WTC11 (cell line): ENCODE data around the gene MSI2. TPM values are rescaled to one million over a fixed set of nuclear protein-coding genes. Genes with fewer than 3 reads are reported as not detected.

ENCODE experiments used
- ATAC-seq: fragments of 200-7000 bp; cut with Tn5 transposase; 2 replicates; pipeline ENCODE4 v1.10.0; 2021; ENCODE audit warnings: mild to moderate bottlenecking, moderate library complexity
- CTCF ChIA-PET: fragments of 300-600 bp; sonication (Branson Sonifier 250); formaldehyde crosslinking; loops from one replicate; lab custom pipeline; 2021; ENCODE audit warnings: antibody characterized with exemption; lab: Charles Lee
- POLR2A ChIA-PET: fragments of 350-600 bp; sonication (Branson Sonifier 250); formaldehyde crosslinking; loops from one replicate; lab custom pipeline; 2021; ENCODE audit warnings: antibody characterized with exemption; lab: Charles Lee
- DNase-seq: peaks from one replicate; pipeline ENCODE4 v3.0.0; 2021; ENCODE audit warnings: low spot score
- H3K27ac Mint-ChIP-seq: 2 replicates; pipeline ENCODE4 v1.8.0; 2021; ENCODE audit warnings: mixed read lengths
- H3K27me3 Mint-ChIP-seq: 2 replicates; pipeline ENCODE4 v1.8.0; 2021; ENCODE audit warnings: low read depth, mild to moderate bottlenecking, moderate library complexity, mixed read lengths
- H3K36me3 Mint-ChIP-seq: 2 replicates; pipeline ENCODE4 v1.8.0; 2021; ENCODE audit warnings: mixed read lengths
- H3K4me1 Mint-ChIP-seq: 2 replicates; pipeline ENCODE4 v1.8.0; 2022; ENCODE audit warnings: mixed read lengths
- H3K4me3 Mint-ChIP-seq: 2 replicates; pipeline ENCODE4 v1.8.0; 2021; ENCODE audit warnings: mild to moderate bottlenecking, moderate library complexity, mixed read lengths
- H3K9me3 Mint-ChIP-seq: 2 replicates; pipeline ENCODE4 v1.8.0; 2021; ENCODE audit warnings: mixed read lengths
- CREB1 ChIP-seq: sonication (generic); formaldehyde crosslinking; IDR thresholded peaks from 2 replicates; pipeline ENCODE4 v1.8.0; 2023; ENCODE audit warnings: mild to moderate bottlenecking, missing genetic modification reagents
- CREM ChIP-seq: sonication (generic); formaldehyde crosslinking; IDR thresholded peaks from 2 replicates; pipeline ENCODE4 v1.8.1; 2022; ENCODE audit warnings: mild to moderate bottlenecking, missing genetic modification reagents, moderate library complexity
- E2F1 ChIP-seq: sonication (generic); formaldehyde crosslinking; IDR thresholded peaks from 2 replicates; pipeline ENCODE4 v1.8.0; 2022; ENCODE audit warnings: mild to moderate bottlenecking, missing genetic modification reagents
- FOXK1 ChIP-seq: sonication (generic); formaldehyde crosslinking; IDR thresholded peaks from 2 replicates; pipeline ENCODE4 v1.8.0; 2022; ENCODE audit warnings: mild to moderate bottlenecking, moderate library complexity, missing genetic modification reagents
- FOXP1 ChIP-seq: sonication (generic); formaldehyde crosslinking; IDR thresholded peaks from 2 replicates; pipeline ENCODE4 v1.8.0; 2022; ENCODE audit warnings: missing genetic modification reagents, mild to moderate bottlenecking, moderate library complexity, borderline replicate concordance
- JAZF1 ChIP-seq: fragments of 250-450 bp; sonication (Bioruptor Pico); IDR thresholded peaks from 2 replicates; pipeline ENCODE4 v1.9.0; 2021; ENCODE audit warnings: moderate library complexity, mild to moderate bottlenecking, inconsistent platforms
- JUN ChIP-seq: sonication (generic); formaldehyde crosslinking; IDR thresholded peaks from 2 replicates; pipeline ENCODE4 v1.8.0; 2023; ENCODE audit warnings: mild to moderate bottlenecking, missing genetic modification reagents
- KAT7 ChIP-seq: sonication (generic); formaldehyde crosslinking; IDR thresholded peaks from 2 replicates; pipeline ENCODE4 v1.8.1; 2023; ENCODE audit warnings: missing genetic modification reagents, mild to moderate bottlenecking, borderline replicate concordance
- MAX ChIP-seq: sonication (generic); formaldehyde crosslinking; IDR thresholded peaks from 2 replicates; pipeline ENCODE4 v1.8.0; 2022; ENCODE audit warnings: mild to moderate bottlenecking, missing genetic modification reagents
- MXD4 ChIP-seq: fragments of 250-450 bp; sonication (Bioruptor Pico); IDR thresholded peaks from 2 replicates; pipeline ENCODE4 v1.8.0; 2021; ENCODE audit warnings: mild to moderate bottlenecking, moderate library complexity, borderline replicate concordance
- NFATC4 ChIP-seq: fragments of 250-450 bp; sonication (Bioruptor Pico); IDR thresholded peaks from 2 replicates; pipeline ENCODE4 v1.9.0; 2021; ENCODE audit warnings: mild to moderate bottlenecking
- NR1H2 ChIP-seq: sonication (generic); formaldehyde crosslinking; IDR thresholded peaks from 2 replicates; pipeline ENCODE4 v1.9.0; 2021; ENCODE audit warnings: mild to moderate bottlenecking, moderate library complexity, missing genetic modification reagents
- NR2C2 ChIP-seq: sonication (generic); formaldehyde crosslinking; IDR thresholded peaks from 2 replicates; pipeline ENCODE4 v1.8.0; 2022; ENCODE audit warnings: mild to moderate bottlenecking, missing genetic modification reagents
- PRRX2 ChIP-seq: fragments of 250-450 bp; sonication (Bioruptor Pico); IDR thresholded peaks from 2 replicates; pipeline ENCODE4 v1.8.0; 2021; ENCODE audit warnings: mild to moderate bottlenecking
- ZBTB21 ChIP-seq: sonication (generic); formaldehyde crosslinking; IDR thresholded peaks from 2 replicates; pipeline ENCODE4 v1.8.1; 2023; ENCODE audit warnings: mild to moderate bottlenecking, missing genetic modification reagents, borderline replicate concordance
- ZNF263 ChIP-seq: sonication (generic); formaldehyde crosslinking; IDR thresholded peaks from 2 replicates; pipeline ENCODE4 v1.8.1; 2022; ENCODE audit warnings: low read depth, mild to moderate bottlenecking, moderate library complexity, missing genetic modification reagents
- ZNF396 ChIP-seq: fragments of 250-450 bp; sonication (Bioruptor Pico); IDR thresholded peaks from 2 replicates; pipeline ENCODE4 v1.8.0; 2021; ENCODE audit warnings: mild to moderate bottlenecking, moderate library complexity, borderline replicate concordance
- ZNF671 ChIP-seq: fragments of 250-450 bp; sonication (Bioruptor Pico); IDR thresholded peaks from 2 replicates; pipeline ENCODE4 v1.8.0; 2021; ENCODE audit warnings: mild to moderate bottlenecking
- total RNA-seq: library from RNA; stranded (reverse); gene quantifications from 3 replicates; pipeline ENCODE4 v1.2.3, GENCODE V29; 2021
- TF ChIP-seq, protein P1 (sequence below): fragments of 250-450 bp; sonication (Bioruptor Pico); IDR thresholded peaks from 2 replicates; pipeline ENCODE4 v1.9.0; 2021; ENCODE audit warnings: mild to moderate bottlenecking
- TF ChIP-seq, protein P2 (sequence below): sonication (generic); formaldehyde crosslinking; conservative IDR thresholded peaks from 2 replicates; pipeline ENCODE4 v1.8.1; 2023; ENCODE audit warnings: mild to moderate bottlenecking, low read depth, missing genetic modification reagents, moderate library complexity
- TF ChIP-seq, protein P3 (sequence below): sonication (generic); formaldehyde crosslinking; conservative IDR thresholded peaks from 2 replicates; pipeline ENCODE4 v1.8.1; 2022; ENCODE audit warnings: mild to moderate bottlenecking, missing genetic modification reagents
- TF ChIP-seq, protein P4 (sequence below): sonication (generic); formaldehyde crosslinking; IDR thresholded peaks from 2 replicates; pipeline ENCODE4 v1.8.1; 2023; ENCODE audit warnings: mild to moderate bottlenecking, missing genetic modification reagents

Gene MSI2
- total RNA-seq, 1 experiment from 2014 or later: 82.1 TPM

GRCh38 chr17:57350266-57350665 lies 93.9 kb downstream of the MSI2 start:
- Mint-ChIP-seq H3K9me3 (no peaks in the 10 kb centered on the region), H3K36me3 (peaks cover 32% of the 10 kb centered on the region), H3K27me3 (no peaks in the 10 kb centered on the region), H3K4me3 (no peak overlapping the region), H3K4me1 (peaks cover 23% of the 10 kb centered on the region), H3K27ac (no peak overlapping the region)
- POLR2A ChIA-PET: no interaction called here
- no peak for DNase-seq
- TF ChIP-seq, protein P1, sequence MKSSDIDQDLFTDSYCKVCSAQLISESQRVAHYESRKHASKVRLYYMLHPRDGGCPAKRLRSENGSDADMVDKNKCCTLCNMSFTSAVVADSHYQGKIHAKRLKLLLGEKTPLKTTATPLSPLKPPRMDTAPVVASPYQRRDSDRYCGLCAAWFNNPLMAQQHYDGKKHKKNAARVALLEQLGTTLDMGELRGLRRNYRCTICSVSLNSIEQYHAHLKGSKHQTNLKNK (CRISPR knock-in tag): no peak
- TF ChIP-seq FOXK1 (CRISPR knock-in tag) (no peak), CREM (CRISPR knock-in tag) (no peak), E2F1 (CRISPR knock-in tag) (no peak), ZBTB21 (CRISPR knock-in tag) (no peak), MAX (CRISPR knock-in tag) (no peak), ZNF263 (CRISPR knock-in tag) (no peak), FOXP1 (CRISPR knock-in tag) (no peak), MXD4 (no peak), NFATC4 (CRISPR knock-in tag) (no peak)
- TF ChIP-seq, all 79 proteins: peak for 0
- ATAC-seq: no peak
- CTCF ChIA-PET: no interaction called here

DNA sequence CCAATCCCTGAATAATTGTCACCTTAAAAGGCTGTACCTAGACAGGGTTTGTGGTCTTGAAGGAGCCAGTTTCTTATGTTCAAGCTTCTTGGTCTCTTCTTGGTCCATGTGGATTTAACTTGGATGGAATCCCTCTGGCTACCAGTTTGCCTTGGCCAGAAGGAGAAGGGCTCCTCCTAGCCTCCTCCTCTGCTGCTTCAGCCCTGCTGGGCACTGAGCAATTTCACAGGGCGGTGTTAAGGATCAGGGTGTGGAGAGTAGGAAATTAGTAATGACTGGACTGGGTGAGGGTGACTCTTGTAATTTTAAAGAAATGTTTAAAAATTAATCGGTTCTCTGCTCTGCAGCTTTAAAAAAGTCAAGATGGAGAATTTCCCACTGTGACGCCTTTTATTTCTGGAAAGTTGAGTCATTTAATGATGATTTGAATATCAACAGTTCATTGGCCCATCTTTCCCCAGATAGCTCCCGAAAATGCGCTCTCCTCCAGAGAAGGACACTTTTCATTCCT lies 96.4 kb downstream of the MSI2 start:
- no peaks in the 10 kb centered on the region for H3K9me3 Mint-ChIP-seq
- DNase-seq: no peak
- H3K4me3 Mint-ChIP-seq: no peak overlapping the region
- ATAC-seq: no peak
- CTCF ChIA-PET: no interaction called here
- peaks cover 43% of the 10 kb centered on the region for H3K4me1 Mint-ChIP-seq
- H3K27me3 Mint-ChIP-seq: no peaks in the 10 kb centered on the region
- TF ChIP-seq, protein P2, sequence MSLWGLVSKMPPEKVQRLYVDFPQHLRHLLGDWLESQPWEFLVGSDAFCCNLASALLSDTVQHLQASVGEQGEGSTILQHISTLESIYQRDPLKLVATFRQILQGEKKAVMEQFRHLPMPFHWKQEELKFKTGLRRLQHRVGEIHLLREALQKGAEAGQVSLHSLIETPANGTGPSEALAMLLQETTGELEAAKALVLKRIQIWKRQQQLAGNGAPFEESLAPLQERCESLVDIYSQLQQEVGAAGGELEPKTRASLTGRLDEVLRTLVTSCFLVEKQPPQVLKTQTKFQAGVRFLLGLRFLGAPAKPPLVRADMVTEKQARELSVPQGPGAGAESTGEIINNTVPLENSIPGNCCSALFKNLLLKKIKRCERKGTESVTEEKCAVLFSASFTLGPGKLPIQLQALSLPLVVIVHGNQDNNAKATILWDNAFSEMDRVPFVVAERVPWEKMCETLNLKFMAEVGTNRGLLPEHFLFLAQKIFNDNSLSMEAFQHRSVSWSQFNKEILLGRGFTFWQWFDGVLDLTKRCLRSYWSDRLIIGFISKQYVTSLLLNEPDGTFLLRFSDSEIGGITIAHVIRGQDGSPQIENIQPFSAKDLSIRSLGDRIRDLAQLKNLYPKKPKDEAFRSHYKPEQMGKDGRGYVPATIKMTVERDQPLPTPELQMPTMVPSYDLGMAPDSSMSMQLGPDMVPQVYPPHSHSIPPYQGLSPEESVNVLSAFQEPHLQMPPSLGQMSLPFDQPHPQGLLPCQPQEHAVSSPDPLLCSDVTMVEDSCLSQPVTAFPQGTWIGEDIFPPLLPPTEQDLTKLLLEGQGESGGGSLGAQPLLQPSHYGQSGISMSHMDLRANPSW (CRISPR knock-in tag): no peak
- no peak for TF ChIP-seq JUN (CRISPR knock-in tag)
- no peak for TF ChIP-seq ZNF396
- TF ChIP-seq, protein P3, sequence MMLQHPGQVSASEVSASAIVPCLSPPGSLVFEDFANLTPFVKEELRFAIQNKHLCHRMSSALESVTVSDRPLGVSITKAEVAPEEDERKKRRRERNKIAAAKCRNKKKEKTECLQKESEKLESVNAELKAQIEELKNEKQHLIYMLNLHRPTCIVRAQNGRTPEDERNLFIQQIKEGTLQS: no peak
- TF ChIP-seq NR2C2 (CRISPR knock-in tag): no peak
- TF ChIP-seq KAT7 (CRISPR knock-in tag): no peak
- TF ChIP-seq CREB1 (CRISPR knock-in tag): no peak
- no peak for TF ChIP-seq JAZF1 (CRISPR knock-in tag)
- TF ChIP-seq PRRX2 (CRISPR knock-in tag): no peak
- TF ChIP-seq, protein P4, sequence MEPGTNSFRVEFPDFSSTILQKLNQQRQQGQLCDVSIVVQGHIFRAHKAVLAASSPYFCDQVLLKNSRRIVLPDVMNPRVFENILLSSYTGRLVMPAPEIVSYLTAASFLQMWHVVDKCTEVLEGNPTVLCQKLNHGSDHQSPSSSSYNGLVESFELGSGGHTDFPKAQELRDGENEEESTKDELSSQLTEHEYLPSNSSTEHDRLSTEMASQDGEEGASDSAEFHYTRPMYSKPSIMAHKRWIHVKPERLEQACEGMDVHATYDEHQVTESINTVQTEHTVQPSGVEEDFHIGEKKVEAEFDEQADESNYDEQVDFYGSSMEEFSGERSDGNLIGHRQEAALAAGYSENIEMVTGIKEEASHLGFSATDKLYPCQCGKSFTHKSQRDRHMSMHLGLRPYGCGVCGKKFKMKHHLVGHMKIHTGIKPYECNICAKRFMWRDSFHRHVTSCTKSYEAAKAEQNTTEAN (CRISPR knock-in tag): no peak
- no peak for TF ChIP-seq NR1H2 (CRISPR knock-in tag)
- TF ChIP-seq ZNF671 (CRISPR knock-in tag): no peak
- peaks cover 26% of the 10 kb centered on the region for H3K36me3 Mint-ChIP-seq
- H3K27ac Mint-ChIP-seq: no peak overlapping the region
- POLR2A ChIA-PET: no interaction called here
